GM19324 (cell line): Measurements from ENCODE around the gene CACNG8.
"Not testable (repeated sequence)": the region's sequence is repeated elsewhere in the genome, so short reads cannot be mapped to it uniquely, and the experiment has no call there.

Experiments used
- ATAC-seq: cut with Tn5 transposase; IDR thresholded peaks from one replicate; pipeline ENCODE4 v1.9.1; 2021; ENCODE audit warnings: mild to moderate bottlenecking, moderate library complexity; ENCODE audit not compliant: unreplicated experiment, low FRiP score

CACNG8 gene

DNA sequence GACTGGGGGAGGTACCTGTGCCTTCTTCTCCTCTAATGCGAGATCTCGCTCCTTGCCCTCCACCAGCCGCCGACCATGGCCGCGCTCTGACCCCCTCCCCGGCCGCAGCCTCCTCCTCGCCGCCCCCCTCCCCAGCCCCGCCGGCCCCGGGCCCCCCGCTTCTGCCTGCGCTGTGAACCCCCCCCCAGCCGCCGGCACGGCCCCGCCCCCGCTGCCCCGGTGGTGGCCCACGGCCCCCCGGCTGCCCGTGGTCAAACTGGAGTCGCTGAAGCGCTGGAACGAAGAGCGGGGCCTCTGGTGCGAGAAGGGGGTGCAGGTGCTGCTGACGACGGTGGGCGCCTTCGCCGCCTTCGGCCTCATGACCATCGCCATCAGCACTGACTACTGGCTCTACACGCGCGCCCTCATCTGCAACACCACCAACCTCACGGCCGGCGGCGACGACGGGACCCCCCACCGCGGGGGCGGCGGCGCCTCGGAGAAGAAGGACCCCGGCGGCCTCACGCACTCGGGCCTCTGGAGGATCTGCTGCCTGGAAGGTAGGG is at the start of gene CACNG8:
Gene CACNG8, plus strand, starts transcription at position 51 of the 545 bp plus-strand sequence.
- ATAC-seq: no peak

GRCh38 chr19:53915000-53915399 is 47.7 kb upstream of the CACNG8 start:
- no peak for ATAC-seq

DNA sequence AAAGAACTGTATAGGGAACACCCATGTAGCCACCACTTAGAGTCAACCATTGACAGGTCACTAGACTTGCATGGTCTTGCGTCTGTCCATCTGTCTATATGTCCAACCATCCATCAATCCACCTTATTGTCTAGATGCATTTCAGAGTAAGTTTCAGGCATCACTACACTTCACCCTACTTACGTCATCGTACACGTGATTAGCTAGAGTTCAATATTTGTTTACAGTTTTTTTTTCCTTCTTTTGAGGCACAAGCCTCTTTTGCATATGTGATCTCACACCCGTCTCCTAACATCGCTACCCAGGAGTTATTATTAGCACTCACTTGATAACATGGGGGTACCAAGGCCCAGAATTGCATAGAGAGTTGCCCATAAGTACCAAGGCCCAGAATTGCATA is 46.7 kb upstream of the CACNG8 start:
- no peak for ATAC-seq

- ATAC-seq: no peak
These were observed 45.4 kb upstream of the CACNG8 start for GRCh38 chr19:53917356-53917755.

DNA sequence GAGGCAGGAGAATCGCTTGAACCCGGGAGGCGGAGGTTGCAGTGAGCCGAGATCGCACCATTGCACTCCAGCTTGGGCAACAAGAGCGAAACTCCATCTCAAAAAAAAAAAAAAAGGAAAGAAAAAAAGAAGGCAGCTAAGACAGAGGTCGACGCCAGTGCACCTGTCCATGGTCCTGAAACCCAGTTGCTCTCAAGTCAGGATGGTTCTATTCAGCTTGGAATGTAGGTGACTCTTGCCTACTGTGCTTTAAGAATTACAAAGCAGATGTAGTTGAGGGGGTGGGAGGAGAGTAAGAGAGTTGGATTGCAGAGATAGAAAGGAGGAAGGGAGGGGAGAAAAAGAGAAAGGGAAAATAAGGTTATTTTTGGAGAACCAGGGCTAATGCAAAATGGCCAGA is 35.0 kb upstream of the CACNG8 start:
- ATAC-seq: no peak

DNA sequence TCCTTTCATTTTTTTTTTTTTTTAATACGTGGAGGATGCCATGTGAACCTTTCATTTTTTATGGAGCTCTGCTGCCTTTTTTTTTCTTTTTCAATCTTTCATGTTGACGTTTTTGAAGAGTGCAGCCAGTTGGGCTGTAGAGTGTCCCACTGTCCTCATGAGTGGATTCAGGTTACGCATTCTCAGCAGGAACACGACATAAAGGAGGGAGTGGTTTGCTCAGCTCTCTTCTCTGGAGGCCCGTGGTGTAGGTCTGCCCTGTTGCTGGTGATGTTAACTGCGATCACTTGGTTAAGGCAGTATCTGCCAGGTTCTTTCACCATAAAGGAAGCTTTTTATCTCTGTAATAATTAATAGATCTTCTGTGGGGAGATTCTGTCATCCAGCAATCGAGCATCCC is 26.7 kb upstream of the CACNG8 start:
- ATAC-seq: no peak

DNA sequence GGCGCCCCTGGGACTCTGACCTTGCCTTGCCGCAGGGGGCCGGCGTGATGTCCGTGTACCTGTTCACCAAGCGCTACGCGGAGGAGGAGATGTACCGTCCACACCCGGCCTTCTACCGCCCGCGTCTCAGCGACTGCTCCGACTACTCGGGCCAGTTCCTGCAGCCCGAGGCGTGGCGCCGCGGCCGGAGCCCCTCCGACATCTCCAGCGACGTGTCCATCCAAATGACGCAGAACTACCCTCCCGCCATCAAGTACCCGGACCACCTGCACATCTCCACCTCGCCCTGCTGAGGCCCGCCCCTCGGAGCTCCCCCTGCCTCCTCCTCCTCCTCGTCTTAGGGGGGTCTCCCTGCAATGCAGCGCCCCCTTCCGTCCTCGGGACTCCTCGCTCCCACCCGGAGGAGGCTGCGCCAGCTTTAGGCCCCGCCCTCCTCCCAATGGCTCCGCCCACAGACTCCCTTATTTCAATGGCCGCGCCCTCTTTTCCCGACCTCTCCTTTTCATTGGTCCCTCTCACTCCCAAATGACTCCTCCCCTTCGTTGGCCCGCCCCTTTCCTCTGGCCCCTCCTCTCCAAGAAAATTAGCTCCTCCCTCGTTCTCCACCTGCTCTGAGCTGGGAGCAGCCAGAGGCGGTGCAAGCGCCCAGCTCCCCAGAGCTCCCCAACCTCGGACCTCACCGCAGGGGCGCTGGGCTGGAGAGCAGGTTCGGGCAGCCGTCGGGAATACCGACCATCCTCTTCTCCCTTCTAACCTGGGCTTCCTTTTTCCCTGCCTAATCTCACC is 20.5 kb upstream of the CACNG8 start:
- ATAC-seq: no peak

- no peak for ATAC-seq
These were observed 18.3 kb upstream of the CACNG8 start for GRCh38 chr19:53944416-53944815.

DNA sequence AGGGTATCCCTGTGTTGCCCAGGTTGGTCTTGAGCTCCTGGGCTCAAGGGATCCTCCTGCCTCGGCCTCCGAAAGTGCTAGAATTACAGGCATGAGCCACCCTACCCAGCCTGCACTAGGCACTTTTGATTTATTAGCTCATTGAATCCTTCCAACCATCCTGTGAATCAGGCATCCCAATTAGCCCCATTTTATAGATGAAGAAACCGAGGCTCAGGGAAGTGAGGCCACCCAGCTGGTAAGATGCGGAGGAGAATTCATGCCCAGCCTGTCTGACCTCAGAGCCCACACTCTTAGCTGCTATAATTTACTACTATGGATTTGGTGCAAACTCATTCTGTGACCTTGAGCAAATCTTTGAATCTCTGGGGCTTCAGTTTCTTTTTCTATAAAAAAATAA is 17.8 kb upstream of the CACNG8 start:
- no peak for ATAC-seq

GRCh38 chr19:53945441-53945840 is 17.3 kb upstream of the CACNG8 start:
- ATAC-seq: no peak

DNA sequence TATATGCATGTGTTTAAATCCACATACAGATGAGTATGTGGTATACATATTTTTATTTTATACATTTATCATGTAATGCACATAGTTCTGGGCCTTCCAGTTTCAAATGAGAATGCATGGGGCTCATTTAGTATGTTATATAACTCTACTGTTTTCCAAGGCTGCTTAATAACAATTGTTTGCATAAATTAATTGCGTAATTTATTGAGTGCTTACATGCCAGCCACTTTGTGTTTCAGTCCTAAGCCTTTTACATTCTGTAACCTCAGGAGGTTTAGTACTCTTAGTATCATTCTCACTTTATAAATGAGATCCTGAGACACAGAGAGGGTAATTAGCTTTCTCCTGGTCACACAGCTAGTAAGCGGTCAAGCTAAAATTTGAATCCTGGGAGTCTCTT is 16.7 kb upstream of the CACNG8 start:
- no peak for ATAC-seq

DNA sequence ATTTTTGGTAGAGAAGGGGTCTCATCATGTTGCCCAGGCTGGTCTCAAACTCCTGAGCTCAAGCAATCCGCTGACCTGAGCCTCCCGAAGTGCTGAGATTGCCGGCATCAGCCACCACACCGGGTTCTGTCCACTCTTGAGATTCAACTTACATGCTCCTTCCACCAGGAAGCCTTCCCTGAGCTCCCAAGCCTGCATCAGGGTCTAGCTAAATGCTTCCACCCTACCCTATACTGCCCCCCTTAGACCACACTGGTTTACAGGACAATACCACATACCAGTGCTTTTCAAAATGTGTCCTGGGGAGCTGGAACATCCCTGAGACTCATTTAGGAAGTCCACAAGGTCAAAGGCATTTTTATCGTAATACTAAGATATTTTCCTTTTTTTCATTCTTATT is 15.1 kb upstream of the CACNG8 start:
- ATAC-seq: no peak

GRCh38 chr19:53948611-53949010 is 14.1 kb upstream of the CACNG8 start:
- not testable (repeated sequence) for ATAC-seq

GRCh38 chr19:53951436-53951835 is 11.3 kb upstream of the CACNG8 start:
- no peak for ATAC-seq

DNA sequence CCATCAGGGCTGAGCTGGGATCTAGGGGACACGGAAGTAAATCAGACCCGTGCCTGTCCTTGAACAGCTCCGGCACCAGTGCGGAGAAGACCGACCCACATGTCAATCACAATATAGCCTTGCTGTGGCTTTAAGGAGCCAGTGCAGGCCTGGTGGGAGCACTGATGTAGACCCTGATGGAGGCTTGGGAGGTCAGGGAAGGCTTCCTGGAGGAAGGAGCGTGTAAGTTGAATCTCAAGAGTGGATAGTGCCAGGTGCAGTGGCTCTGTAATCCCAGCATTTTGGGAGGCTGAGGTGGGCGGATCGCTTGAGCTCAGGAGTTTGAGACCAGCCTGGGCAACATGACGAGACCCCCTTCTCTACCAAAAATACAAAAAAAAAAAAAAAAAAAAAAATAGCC is 10.8 kb upstream of the CACNG8 start:
- ATAC-seq: no peak

GRCh38 chr19:53953383-53953782 is 9.4 kb upstream of the CACNG8 start:
- ATAC-seq: no peak

DNA sequence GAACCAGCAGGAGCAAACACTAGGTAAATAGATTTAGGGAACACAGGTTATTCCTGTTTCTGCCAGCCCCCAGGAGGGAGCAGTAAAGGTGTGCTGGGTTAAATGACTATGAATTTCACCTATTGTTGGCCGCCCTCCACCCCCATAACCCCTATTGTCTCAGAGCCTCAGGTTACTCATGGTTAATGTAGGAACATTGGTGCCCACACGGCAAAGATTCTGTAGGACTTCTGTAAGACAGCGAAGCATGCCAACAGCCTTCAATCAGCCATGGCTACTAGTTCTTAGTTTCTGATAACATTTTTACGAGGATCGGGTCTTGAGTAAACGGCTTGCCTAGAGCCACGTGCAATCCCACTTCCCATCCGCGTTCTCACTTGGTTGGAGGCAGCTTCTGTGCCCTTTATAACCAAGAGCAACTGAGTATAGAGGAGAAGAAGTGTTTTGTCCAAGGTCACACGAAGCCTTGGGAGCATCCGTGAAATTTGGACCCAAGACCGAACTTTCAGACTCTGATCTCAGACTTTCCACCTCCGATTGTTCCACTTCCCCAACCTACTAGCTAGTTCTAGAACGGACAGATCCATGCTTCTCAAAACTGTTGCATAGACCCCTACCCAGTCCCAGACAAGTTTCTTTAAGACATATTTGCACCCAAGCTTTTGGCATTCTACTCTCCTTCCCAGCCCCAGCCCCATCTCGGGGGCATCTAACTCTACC is 5.1 kb upstream of the CACNG8 start:
- no peak for ATAC-seq

DNA sequence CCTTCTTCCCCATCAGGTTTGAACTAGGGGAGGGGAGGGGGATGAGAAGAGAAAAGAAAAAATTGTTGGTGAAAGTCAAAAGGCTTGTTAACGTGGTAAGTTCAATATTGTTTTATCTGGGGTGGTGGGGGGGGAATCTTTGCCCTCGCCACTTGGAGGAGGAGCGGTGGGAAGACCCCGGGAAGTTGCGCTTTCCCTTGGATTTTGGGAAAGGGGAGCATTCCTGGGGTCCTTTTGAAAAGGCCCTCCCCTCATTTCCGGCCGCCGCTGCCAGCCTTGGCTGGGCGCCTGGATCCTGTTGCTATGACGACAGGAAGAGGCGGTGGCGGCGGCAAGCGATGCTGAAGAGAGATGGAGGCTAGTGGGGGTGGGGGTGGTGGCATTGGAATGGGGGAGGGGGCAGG is 4.6 kb upstream of the CACNG8 start:
- ATAC-seq: no peak

DNA sequence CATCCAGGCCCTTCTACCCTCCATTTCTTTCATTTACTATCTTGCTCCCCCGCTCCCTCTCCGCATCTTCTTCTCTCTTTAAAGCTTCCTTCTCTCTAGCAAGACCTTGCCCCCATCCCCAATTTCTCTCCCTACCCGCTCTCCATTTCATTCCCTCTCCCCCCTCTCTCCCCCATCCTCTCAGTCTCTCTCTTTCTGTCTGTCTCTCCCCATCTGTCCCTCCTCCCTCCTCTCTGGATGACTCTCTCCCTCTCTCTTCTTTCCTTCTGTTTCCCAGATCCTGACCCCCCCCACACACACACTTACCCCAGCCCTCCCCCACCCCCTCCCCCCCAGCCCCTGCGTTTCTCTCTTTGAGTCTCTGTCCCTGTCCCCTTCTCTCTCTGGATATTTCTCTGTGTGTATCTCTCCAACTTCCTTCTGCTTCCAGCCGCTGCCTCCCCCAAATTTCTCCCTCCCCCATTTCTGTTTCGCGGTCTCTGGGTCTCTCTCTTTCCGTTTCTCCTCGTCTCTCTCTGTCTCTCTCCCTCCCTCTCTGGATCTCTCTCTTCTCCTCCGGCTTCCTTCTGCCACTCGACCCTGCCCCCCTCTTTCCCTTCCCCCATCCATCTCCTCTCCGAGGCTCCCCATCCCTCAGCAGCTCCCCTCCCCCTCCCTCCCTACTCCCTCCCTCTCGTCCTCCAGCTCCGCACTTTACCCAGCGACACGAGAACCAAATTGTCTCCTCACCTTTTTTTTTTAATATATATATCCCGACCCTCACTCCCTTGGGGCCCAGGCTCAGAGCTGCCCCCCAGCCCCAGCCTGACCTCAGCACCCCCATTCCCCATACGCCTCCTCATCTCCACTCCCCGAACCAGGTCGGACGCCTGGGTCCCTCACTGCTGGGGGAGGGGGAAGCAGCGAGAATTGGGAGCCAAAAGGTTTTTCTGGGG is 3.6 kb upstream of the CACNG8 start:
- ATAC-seq: no peak

- no peak for ATAC-seq
These were observed 2.5 kb upstream of the CACNG8 start for GRCh38 chr19:53960187-53960586.

DNA sequence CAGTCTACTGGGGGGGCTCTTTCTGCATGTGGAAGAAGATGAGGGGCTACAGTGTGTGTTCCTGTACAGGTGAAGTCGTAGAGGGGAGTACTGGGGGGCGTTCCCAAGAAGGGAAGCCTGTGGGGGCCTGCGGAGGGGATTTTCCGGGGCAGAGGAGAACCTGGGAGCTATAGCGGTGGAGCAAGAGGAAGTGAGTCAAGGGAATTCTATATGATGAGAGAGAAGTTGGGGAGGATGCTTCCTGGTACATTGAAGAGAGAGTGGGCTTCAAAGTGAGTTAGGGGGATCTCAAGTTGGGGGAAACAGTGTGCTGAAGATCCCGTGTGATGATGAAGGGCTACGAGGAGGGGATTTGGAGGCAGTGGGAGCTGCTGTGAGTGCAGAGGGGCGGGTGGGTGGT is 1.9 kb upstream of the CACNG8 start:
- no peak for ATAC-seq
